PC-9 (cell line): ENCODE data around the gene RHOBTB3. TPM values are rescaled to one million over a fixed set of nuclear protein-coding genes. Genes with fewer than 3 reads are reported as not detected.
"Not testable (repeated sequence)": the region's sequence is repeated elsewhere in the genome, so short reads cannot be mapped to it uniquely, and the experiment has no call there.

Experiments
- BruUV-seq: library from RNA; stranded (reverse); fragments of 400-500 nt; replicated peaks from 2 replicates; lab custom pipeline; 2021; lab: Mats Ljungman, UMichigan
- CTCF ChIA-PET: fragments of 300-600 bp; sonication (Branson Sonifier 250); formaldehyde crosslinking; loops from one replicate; lab custom pipeline; 2022; ENCODE audit warnings: antibody characterized with exemption; lab: Charles Lee
- POLR2A ChIA-PET: fragments of 300-600 bp; sonication (Branson Sonifier 250); formaldehyde crosslinking; loops from one replicate; lab custom pipeline; 2022; ENCODE audit warnings: antibody characterized with exemption; ENCODE audit not compliant: unreplicated experiment; lab: Charles Lee
- DNase-seq, 2 experiments: peaks; one replicate each; pipeline versions ENCODE4 v3.0.0 to v3.0.0-alpha.2; 2015 to 2022; ENCODE audit warnings: mixed read lengths in 1 of 2
- H2AFZ ChIP-seq: fragments of 200-600 bp; sonication (generic); 2 replicates; pipeline ENCODE4 v1.8.1; 2017; ENCODE audit warnings: antibody characterized with exemption
- H3F3A ChIP-seq: fragments of 200-600 bp; sonication (generic); 2 replicates; pipeline ENCODE4 v1.8.1; 2017; ENCODE audit warnings: antibody characterized with exemption, mild to moderate bottlenecking, low read depth; ENCODE audit not compliant: insufficient read depth
- H3K27ac ChIP-seq: fragments of 200-600 bp; sonication (generic); 2 replicates; pipeline ENCODE4 v1.6.1; 2016; ENCODE audit warnings: mixed run types
- H3K27me3 ChIP-seq: fragments of 200-600 bp; sonication (generic); 2 replicates; pipeline ENCODE4 v1.6.1; 2016; ENCODE audit warnings: low read depth, mixed run types; ENCODE audit not compliant: insufficient read depth
- H3K36me3 ChIP-seq: fragments of 200-600 bp; sonication (generic); 2 replicates; pipeline ENCODE4 v1.6.1; 2016; ENCODE audit warnings: low read depth, mixed run types
- H3K4me1 ChIP-seq: fragments of 200-600 bp; sonication (generic); replicated peaks from 2 replicates; pipeline ENCODE4 v1.6.1; 2016; ENCODE audit warnings: mixed run types; ENCODE audit not compliant: insufficient read depth
- H3K4me2 ChIP-seq: fragments of 200-600 bp; sonication (generic); 2 replicates; pipeline ENCODE4 v1.6.1; 2017; ENCODE audit warnings: mixed run types
- H3K4me3 ChIP-seq: fragments of 200-600 bp; sonication (generic); 2 replicates; pipeline ENCODE4 v1.6.1; 2016; ENCODE audit warnings: mixed run types
- H3K79me2 ChIP-seq: fragments of 200-600 bp; sonication (generic); 2 replicates; pipeline ENCODE4 v1.6.1; 2017; ENCODE audit warnings: low read depth, mixed run types
- H3K9me2 ChIP-seq: fragments of 200-600 bp; sonication (generic); 2 replicates; pipeline ENCODE4 v1.8.1; 2017; ENCODE audit warnings: mild to moderate bottlenecking; ENCODE audit not compliant: insufficient read depth
- H3K9me3 ChIP-seq: fragments of 200-600 bp; sonication (generic); 2 replicates; pipeline ENCODE4 v1.8.1; 2016; ENCODE audit warnings: low read depth; ENCODE audit not compliant: insufficient read depth
- H4K20me1 ChIP-seq: fragments of 200-600 bp; sonication (generic); 2 replicates; pipeline ENCODE4 v1.8.1; 2017; ENCODE audit not compliant: insufficient read depth
- CTCF ChIP-seq: fragments of 200-600 bp; sonication (generic); conservative IDR thresholded peaks from 2 replicates; pipeline ENCODE4 v1.6.1; 2017; ENCODE audit warnings: mixed run types, antibody characterized with exemption, mild to moderate bottlenecking, moderate library complexity
- EZH2 ChIP-seq: fragments of 200-600 bp; sonication (generic); IDR thresholded peaks from 2 replicates; pipeline ENCODE4 v1.8.0; 2017; ENCODE audit warnings: antibody characterized with exemption, low read depth
- intact Hi-C: fragments of 100-400 bp; cut with micrococcal nuclease; formaldehyde crosslinking; loops from one replicate; pipeline ENCODE4 v1.10.0; 2022; ENCODE audit not compliant: unreplicated experiment
- total RNA-seq: library from RNA; stranded (reverse); gene quantifications from 2 replicates; pipeline ENCODE4 v1.2.3, GENCODE V29; 2021

RHOBTB3 gene
- total RNA-seq, 1 experiment from 2014 or later: 87.6 TPM

- Histone ChIP-seq H3K4me3 (no peak overlapping the region), H3K36me3 (no peaks in the 10 kb centered on the region), H3K27ac (no peak overlapping the region), H3K9me3 (no peaks in the 10 kb centered on the region), H3K27me3 (no peaks in the 10 kb centered on the region), H3K4me1 (no peaks in the 10 kb centered on the region), H3K79me2 (no peaks in the 10 kb centered on the region), H2AFZ (no peak overlapping the region), H4K20me1 (no peaks in the 10 kb centered on the region), H3K4me2 (no peak overlapping the region), H3F3A (no peaks in the 10 kb centered on the region), H3K9me2 (no peaks in the 10 kb centered on the region)
- no peak for DNase-seq
- TF ChIP-seq EZH2: no peak
- TF ChIP-seq CTCF: no peak
- no TSS peak for BruUV-seq
- POLR2A ChIA-PET: no interaction called here
- CTCF ChIA-PET: no interaction called here
- intact Hi-C loops: no loop called here
Observed at GRCh38 chr5:95808686-95809413, 77.7 kb downstream of the RHOBTB3 start.

- no peaks in the 10 kb centered on the region for H3K36me3 ChIP-seq
- DNase-seq: no peak
- H3K27me3 ChIP-seq: no peaks in the 10 kb centered on the region
- H3K27ac ChIP-seq: no peak overlapping the region
- no peaks in the 10 kb centered on the region for H3K9me2 ChIP-seq
- ChIA-PET CTCF (no interaction called here), POLR2A (no interaction called here)
- no peak for TF ChIP-seq CTCF
- TF ChIP-seq EZH2: no peak
- H3K79me2 ChIP-seq: no peaks in the 10 kb centered on the region
- H3K4me1 ChIP-seq: no peaks in the 10 kb centered on the region
- BruUV-seq: no TSS peak
- H3K9me3 ChIP-seq: no peaks in the 10 kb centered on the region
- no peak overlapping the region for H3K4me3 ChIP-seq
- H3K4me2 ChIP-seq: no peak overlapping the region
- intact Hi-C loops: no loop called here
- no peaks in the 10 kb centered on the region for H4K20me1 ChIP-seq
- no peak overlapping the region for H2AFZ ChIP-seq
- H3F3A ChIP-seq: no peaks in the 10 kb centered on the region
Observed at GRCh38 chr5:95809414-95809960, 78.4 kb downstream of the RHOBTB3 start.

GRCh38 chr5:95810305-95811125, 79.4 kb downstream of the RHOBTB3 start:
- POLR2A ChIA-PET: no interaction called here
- no peaks in the 10 kb centered on the region for H3K79me2 ChIP-seq
- no peaks in the 10 kb centered on the region for H3K9me2 ChIP-seq
- H2AFZ ChIP-seq: no peak overlapping the region
- H3K4me2 ChIP-seq: no peak overlapping the region
- TF ChIP-seq CTCF: no peak
- no peak for TF ChIP-seq EZH2
- 0 out of 2 replicates have a peak, but pooled peaks cover 6% of the 10 kb centered on the region for H3K36me3 ChIP-seq
- H3K4me1 ChIP-seq: no peaks in the 10 kb centered on the region
- intact Hi-C loops: no loop called here
- CTCF ChIA-PET: no interaction called here
- H3F3A ChIP-seq: no peaks in the 10 kb centered on the region
- H3K9me3 ChIP-seq: no peaks in the 10 kb centered on the region
- no peak for DNase-seq
- H4K20me1 ChIP-seq: no peaks in the 10 kb centered on the region
- no peak overlapping the region for H3K27ac ChIP-seq
- no TSS peak for BruUV-seq
- no peak overlapping the region for H3K4me3 ChIP-seq
- no peaks in the 10 kb centered on the region for H3K27me3 ChIP-seq

GRCh38 chr5:95811126-95811423, 79.9 kb downstream of the RHOBTB3 start:
- intact Hi-C loops, BruUV-seq, H2AFZ ChIP-seq, H3K27ac ChIP-seq, H3K4me3 ChIP-seq, POLR2A ChIA-PET, H3K4me2 ChIP-seq, CTCF ChIA-PET, H3K9me3 ChIP-seq, H3F3A ChIP-seq, H3K79me2 ChIP-seq, H3K36me3 ChIP-seq, H3K9me2 ChIP-seq, H3K27me3 ChIP-seq, DNase-seq, H3K4me1 ChIP-seq, H4K20me1 ChIP-seq: not testable (repeated sequence)

- H3F3A ChIP-seq, intact Hi-C loops, H3K4me1 ChIP-seq, H3K27ac ChIP-seq, H3K9me3 ChIP-seq, H3K4me2 ChIP-seq, POLR2A ChIA-PET, DNase-seq, H2AFZ ChIP-seq, H3K4me3 ChIP-seq, H3K79me2 ChIP-seq, H4K20me1 ChIP-seq, H3K27me3 ChIP-seq, BruUV-seq, CTCF ChIA-PET, H3K9me2 ChIP-seq: not testable (repeated sequence)
- H3K36me3 ChIP-seq: peaks cover 10% of the 10 kb centered on the region; the same call in 1 of the 2 replicates
Observed at GRCh38 chr5:95811461-95812073, 80.4 kb downstream of the RHOBTB3 start.
